Activated T-cell treated with anti-CD3 and anti-CD28 coated beads for 48 hours (primary cell): ENCODE data around the gene PLXDC2.
"Not testable (repeated sequence)": the region's sequence is repeated elsewhere in the genome, so short reads cannot be mapped to it uniquely, and the experiment has no call there.

Experiments used
- DNase-seq: peaks from one replicate; pipeline ENCODE4 v3.0.0-alpha.2; 2020; ENCODE audit warnings: low read depth

PLXDC2 gene

DNA sequence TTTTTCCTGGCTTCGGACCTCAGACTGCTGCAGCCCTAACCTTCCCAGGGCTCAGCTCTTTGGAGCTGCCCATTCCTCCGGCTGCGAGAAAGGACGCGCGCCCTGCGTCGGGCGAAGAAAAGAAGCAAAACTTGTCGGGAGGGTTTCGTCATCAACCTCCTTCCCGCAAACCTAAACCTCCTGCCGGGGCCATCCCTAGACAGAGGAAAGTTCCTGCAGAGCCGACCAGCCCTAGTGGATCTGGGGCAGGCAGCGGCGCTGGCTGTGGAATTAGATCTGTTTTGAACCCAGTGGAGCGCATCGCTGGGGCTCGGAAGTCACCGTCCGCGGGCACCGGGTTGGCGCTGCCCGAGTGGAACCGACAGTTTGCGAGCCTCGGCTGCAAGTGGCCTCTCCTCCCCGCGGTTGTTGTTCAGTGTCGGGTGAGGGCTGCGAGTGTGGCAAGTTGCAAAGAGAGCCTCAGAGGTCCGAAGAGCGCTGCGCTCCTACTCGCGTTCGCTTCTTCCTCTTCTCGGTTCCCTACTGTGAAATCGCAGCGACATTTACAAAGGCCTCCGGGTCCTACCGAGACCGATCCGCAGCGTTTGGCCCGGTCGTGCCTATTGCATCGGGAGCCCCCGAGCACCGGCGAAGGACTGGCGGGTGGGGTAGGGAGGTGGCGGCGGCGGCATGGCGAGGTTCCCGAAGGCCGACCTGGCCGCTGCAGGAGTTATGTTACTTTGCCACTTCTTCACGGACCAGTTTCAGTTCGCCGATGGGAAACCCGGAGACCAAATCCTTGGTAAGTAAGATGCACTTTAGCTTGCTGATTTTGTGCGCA, at the start of gene PLXDC2:
TSS of gene PLXDC2 (plus strand) at position 22 of the 820 bp plus-strand sequence.
- DNase-seq, result no peak

- DNase-seq, result no peak
Measured at GRCh38 chr10:19767876-19768275, 48.4 kb upstream of the PLXDC2 start.

GRCh38 chr10:19769826-19770225, 46.4 kb upstream of the PLXDC2 start:
- not testable (repeated sequence) for DNase-seq

DNA sequence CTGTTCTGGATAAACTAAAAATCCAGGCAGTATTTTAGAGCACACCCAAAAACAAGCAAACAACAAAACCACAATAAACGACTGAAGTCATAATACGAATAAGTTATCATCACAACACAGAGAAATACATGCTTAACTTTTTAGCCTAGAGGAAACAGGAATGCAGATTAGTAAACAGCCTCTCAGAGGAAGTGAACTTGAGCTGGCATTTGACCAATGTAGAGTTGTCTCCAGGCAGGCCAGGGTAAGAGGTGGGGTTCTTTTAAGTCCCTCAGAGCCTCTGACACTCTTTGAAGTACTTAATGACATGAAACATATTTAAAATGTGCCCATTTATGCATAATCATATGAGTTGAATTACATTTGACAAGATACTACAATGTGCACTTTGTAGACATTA, 43.3 kb upstream of the PLXDC2 start:
- DNase-seq, result no peak

GRCh38 chr10:19775296-19775695, 40.9 kb upstream of the PLXDC2 start:
- no peak for DNase-seq

- no peak for DNase-seq
Measured at GRCh38 chr10:19777806-19778205, 38.4 kb upstream of the PLXDC2 start.

- no peak for DNase-seq
Measured at GRCh38 chr10:19778996-19779395, 37.2 kb upstream of the PLXDC2 start.

DNA sequence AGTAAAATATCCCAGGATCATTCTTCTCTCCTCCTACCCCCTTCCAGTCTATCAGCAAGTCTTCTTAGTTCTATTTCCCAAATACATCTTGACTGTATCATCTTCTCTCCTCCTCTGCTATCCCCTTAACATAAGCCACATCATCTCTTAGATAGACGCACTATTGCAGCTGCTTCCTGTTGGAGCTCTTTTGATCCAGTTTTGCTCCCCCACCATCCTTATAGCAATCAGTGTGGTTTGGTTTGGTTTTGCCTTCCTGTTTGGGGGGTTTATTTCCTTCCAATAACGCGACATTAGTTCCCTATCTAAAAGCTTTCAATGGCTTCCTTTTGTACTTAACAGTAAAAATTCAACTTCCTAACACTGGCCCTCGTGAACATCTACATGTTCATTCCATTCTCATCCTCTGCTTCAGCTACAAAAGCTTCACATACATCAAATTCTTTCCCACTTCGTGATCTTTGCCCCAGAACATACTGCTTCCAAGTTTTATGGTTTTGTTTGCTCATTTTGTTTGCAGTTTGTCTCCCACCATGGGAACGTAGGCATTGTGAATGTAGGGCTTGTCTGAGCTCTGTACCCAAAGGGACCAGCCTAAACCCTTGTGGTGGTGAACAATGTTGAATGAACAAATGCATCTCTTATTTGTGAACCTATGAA, 33.7 kb upstream of the PLXDC2 start:
- DNase-seq, result no peak

GRCh38 chr10:19783721-19784120, 32.5 kb upstream of the PLXDC2 start:
- no peak for DNase-seq

- DNase-seq, result no peak
Measured at GRCh38 chr10:19785366-19785765, 30.9 kb upstream of the PLXDC2 start.

DNA sequence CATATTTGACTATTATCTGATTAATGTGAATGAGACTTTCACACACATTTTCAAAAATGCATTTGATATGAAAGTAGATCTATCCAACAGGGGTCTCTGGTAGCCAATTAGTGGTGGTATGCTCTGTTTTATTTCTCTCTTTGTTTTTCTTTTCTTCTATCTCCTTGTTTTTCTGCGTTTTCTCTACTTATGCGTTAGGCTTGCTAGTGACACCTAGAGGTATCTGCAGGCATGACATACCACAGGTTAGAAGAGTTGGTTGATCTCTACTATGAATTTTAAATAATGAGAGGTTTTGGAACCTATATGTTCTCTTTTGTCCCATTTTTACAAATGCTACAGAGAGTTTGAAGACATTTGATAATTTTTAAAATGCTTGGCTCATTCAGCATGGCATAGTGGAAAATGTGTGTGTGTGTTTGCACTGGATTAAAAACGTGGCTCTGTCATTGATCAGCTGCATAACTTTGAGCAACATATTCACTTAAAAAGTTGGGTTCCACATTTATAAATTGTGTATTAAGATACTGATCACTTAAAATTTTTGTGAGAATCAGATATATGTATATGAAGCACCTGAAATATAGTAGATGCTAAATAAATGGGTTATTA, 28.1 kb upstream of the PLXDC2 start:
- no peak for DNase-seq

GRCh38 chr10:19788902-19789301, 27.3 kb upstream of the PLXDC2 start:
- DNase-seq, result no peak

GRCh38 chr10:19789607-19790006, 26.6 kb upstream of the PLXDC2 start:
- no peak for DNase-seq

- no peak for DNase-seq
Measured at GRCh38 chr10:19791032-19791431, 25.2 kb upstream of the PLXDC2 start.

- no peak for DNase-seq
Measured at GRCh38 chr10:19795684-19796083, 20.5 kb upstream of the PLXDC2 start.

GRCh38 chr10:19800161-19800560, 16.1 kb upstream of the PLXDC2 start:
- DNase-seq, result no peak

DNA sequence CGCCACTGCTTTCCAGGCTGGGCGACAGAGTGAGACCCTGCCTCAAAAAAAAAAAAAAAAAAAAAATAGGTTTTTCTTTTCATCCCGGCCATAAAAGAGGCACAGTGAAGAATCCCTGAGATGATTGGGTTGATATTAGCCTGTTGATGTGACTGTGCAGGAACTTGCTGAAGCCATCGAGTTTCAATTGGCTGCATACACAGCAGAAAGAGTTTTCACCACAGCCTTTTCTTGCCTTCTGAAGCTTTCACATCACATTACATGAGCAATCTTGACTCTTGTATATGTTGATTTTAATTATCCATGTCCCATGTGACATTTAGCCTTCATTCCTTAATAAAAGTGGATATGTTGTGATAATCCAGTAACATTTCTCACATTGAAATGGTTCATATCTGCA, 14.9 kb upstream of the PLXDC2 start:
- no peak for DNase-seq

- no peak for DNase-seq
Measured at GRCh38 chr10:19803676-19804075, 12.6 kb upstream of the PLXDC2 start.

DNA sequence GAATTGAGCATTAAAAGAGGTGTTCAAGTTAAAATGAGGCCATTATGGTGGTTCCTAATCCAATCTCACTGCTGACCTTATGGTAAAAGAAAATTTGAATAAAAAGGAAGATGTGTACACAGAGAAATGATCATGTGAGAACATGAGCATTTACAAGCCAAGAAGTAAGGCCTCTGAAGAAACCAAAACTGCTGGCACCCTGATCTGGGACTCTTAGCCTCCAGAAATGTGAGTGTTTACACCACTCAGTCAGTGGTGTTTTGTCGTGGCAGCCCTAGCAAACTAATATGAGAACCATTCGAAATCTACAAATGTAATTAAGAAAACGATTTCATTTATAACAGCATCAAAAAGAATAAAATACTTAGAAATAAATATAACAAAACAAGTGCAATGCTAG, 6.8 kb upstream of the PLXDC2 start:
- no peak for DNase-seq

DNA sequence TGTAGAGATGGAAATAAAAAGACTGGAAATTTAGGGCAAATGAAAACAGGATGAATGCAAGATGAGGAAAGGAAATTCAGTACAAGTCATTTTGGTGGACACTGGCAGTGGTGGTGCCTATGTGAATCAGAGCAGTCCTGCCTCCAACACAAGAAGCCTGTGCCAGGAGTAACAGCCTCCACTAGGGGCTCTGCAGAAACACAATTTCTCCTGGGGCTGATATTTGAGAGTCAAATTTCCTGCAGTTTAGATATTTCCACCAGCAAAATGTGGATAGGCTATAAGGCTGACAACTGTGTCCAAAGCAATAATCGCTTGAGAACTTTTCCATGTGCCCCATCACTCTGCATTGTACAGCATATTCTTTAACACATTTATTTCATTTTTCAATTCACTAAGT, 4.7 kb upstream of the PLXDC2 start:
- DNase-seq, result no peak

GRCh38 chr10:19812976-19813375, 3.3 kb upstream of the PLXDC2 start:
- DNase-seq, result no peak

DNA sequence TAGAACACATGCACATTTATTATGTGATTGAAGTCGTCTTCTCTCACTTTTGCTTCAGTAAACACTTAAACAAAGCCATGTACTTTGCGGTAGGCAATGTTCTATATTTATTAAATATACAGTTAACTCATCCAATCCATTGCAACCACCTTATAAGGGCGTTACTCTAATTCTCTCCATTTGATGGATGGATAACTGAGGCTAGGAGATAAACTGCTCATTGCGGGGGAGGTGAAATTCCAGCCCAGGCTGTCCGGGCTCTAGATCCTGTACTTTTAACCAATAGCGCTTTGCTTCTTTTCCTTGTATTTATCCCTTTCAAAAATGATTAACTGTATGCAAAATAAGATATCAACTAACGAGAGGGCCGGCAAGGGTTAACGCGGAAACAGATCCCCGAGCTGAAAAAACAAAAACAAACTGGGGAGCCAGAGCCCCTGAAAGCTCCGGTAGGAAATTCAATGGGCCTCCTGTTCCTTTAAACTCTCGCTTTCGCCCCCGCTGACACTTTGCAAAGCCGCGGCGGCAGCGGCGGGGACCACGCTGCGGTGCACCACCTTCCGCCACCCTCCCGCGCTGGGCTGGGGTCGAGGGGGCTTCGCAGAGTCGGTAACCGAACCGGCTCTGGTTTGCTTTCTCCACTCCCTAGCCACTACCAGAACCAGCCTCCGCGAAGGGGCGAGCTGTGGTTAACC, 1.0 kb upstream of the PLXDC2 start:
- DNase-seq, result no peak
